Upper lobe of left lung (tissue), 6 donors: Measurements from ENCODE around the gene MRAP2. TPM values are rescaled to one million over a fixed set of nuclear protein-coding genes. Genes with fewer than 3 reads are reported as not detected.

Source experiments
- ATAC-seq, 2 donors: fragments of 200-7000 bp; cut with Tn5 transposase; one replicate each; pipeline ENCODE4 v1.9.1; 2022; ENCODE audit warnings: mild to moderate bottlenecking in 2 of 2, moderate library complexity in 2 of 2; ENCODE audit not compliant: low FRiP score in 2 of 2
- DNase-seq, 2 donors: peaks; one replicate each; pipeline ENCODE4 v3.0.0-alpha.2; 2019 to 2020
- H3K27ac ChIP-seq, 4 donors: fragments of 200-600 bp; sonication (generic); one replicate each; pipeline ENCODE4 v1.5.1; 2016 to 2019
- H3K27me3 ChIP-seq, 4 donors: fragments of 200-600 bp; sonication (generic); one replicate each; pipeline ENCODE4 v1.5.1; 2017 to 2019
- H3K36me3 ChIP-seq, 4 donors: fragments of 200-600 bp; sonication (generic); one replicate each; pipeline ENCODE4 v1.5.1; 2016 to 2019
- H3K4me1 ChIP-seq, 4 donors: fragments of 200-600 bp; sonication (generic); one replicate each; pipeline ENCODE4 v1.5.1; 2018 to 2019
- H3K4me3 ChIP-seq, 4 donors: fragments of 200-600 bp; sonication (generic); one replicate each; pipeline ENCODE4 v1.5.1; 2017 to 2019; ENCODE audit warnings: mild to moderate bottlenecking in 2 of 4, moderate library complexity in 1 of 4
- H3K9me3 ChIP-seq, 4 donors: fragments of 200-600 bp; sonication (generic); one replicate each; pipeline ENCODE4 v1.5.1; 2018 to 2019
- CTCF ChIP-seq, 6 experiments: fragments of 450-650 bp in 4 of 6; fragments of 200-600 bp in 2 of 6; sonication (generic) in 2 of 6; IDR thresholded peaks; one replicate each; pipeline ENCODE4 v1.5.1; 2016 to 2019; ENCODE audit warnings: antibody characterized with exemption in 6 of 6
- EP300 ChIP-seq, 4 donors: sonication (generic); formaldehyde crosslinking; IDR thresholded peaks; one replicate each; pipeline ENCODE4 v1.5.1; 2017; ENCODE audit warnings: antibody characterized with exemption in 4 of 4, control low read depth in 2 of 4
- POLR2A ChIP-seq, 4 donors: fragments of 450-650 bp; IDR thresholded peaks; one replicate each; pipeline ENCODE4 v1.5.1; 2016 to 2017; ENCODE audit warnings: antibody characterized with exemption in 4 of 4, mild to moderate bottlenecking in 2 of 4
- POLR2AphosphoS5 ChIP-seq, 2 donors: sonication (generic); formaldehyde crosslinking; IDR thresholded peaks; one replicate each; pipeline ENCODE4 v1.5.1; 2017; ENCODE audit warnings: antibody characterized with exemption in 2 of 2
- WGBS, 2 donors: methylation state at CpG; one replicate each; pipeline ENCODE4 v1.1.5; 2017 to 2018; 5-methylcytosine and 5-hydroxymethylcytosine counted together
- total RNA-seq, 6 donors: library from RNA; depleted of rRNA in 4 of 6; stranded (reverse); fragments of >200 nt in 4 of 6; gene quantifications; one replicate each; pipeline versions ENCODE4 v1.1.0 to v1.2.1, GENCODE V29; 2016 to 2021
- donor health status: DM: no; HTN: no; CAD: no; lungs with moderate emphysema.
- donor health status: DM: no; HTN: yes; CAD: no; lungs with severe emphysema.

MRAP2 gene
- total RNA-seq, 6 donors from 2014 or later, result 0.40 to 3.1 (median 1.4) TPM; not detected in 1

- no peaks in the 10 kb centered on the region for H3K4me1 ChIP-seq
- no peak overlapping the region for H3K4me3 ChIP-seq
- ATAC-seq (no peak), DNase-seq (no peak)
- H3K27ac ChIP-seq, result no peak overlapping the region
- no peaks in the 10 kb centered on the region for H3K9me3 ChIP-seq
- no peak for TF ChIP-seq POLR2AphosphoS5 (IDR thresholded peaks at IDR 0.05)
- TF ChIP-seq EP300 (IDR thresholded peaks at IDR 0.05), result no peak
- TF ChIP-seq CTCF (IDR thresholded peaks at IDR 0.05), result no peak
- TF ChIP-seq POLR2A (IDR thresholded peaks at IDR 0.05), result no peak
- no peaks in the 10 kb centered on the region for H3K27me3 ChIP-seq
- H3K36me3 ChIP-seq, result no peaks in the 10 kb centered on the region
- 69 to 78% methylated on average over 6 of the region's 6 CpGs for WGBS, 2 donors
These were observed 53.2 kb downstream of the MRAP2 start for GRCh38 chr6:84086545-84087429.

- Histone ChIP-seq H3K27ac (no peak overlapping the region), H3K9me3 (no peaks in the 10 kb centered on the region), H3K27me3 (no peaks in the 10 kb centered on the region), H3K36me3 (no peaks in the 10 kb centered on the region), H3K4me1 (no peaks in the 10 kb centered on the region), H3K4me3 (no peak overlapping the region)
- ATAC-seq, result no peak
- TF ChIP-seq CTCF (IDR thresholded peaks at IDR 0.05), result no peak
- no peak for TF ChIP-seq EP300 (IDR thresholded peaks at IDR 0.05)
- no peak for TF ChIP-seq POLR2A (IDR thresholded peaks at IDR 0.05)
- TF ChIP-seq POLR2AphosphoS5 (IDR thresholded peaks at IDR 0.05), result no peak
- no peak for DNase-seq
- WGBS, 2 donors, result 76 to 79% methylated on average over 4 of the region's 4 CpGs
These were observed 55.5 kb downstream of the MRAP2 start for GRCh38 chr6:84089081-84089480.

GRCh38 chr6:84089552-84089951 lies 56.0 kb downstream of the MRAP2 start:
- no peaks in the 10 kb centered on the region for H3K27me3 ChIP-seq
- H3K27ac ChIP-seq, result no peak overlapping the region
- 80 to 82% methylated on average over 3 of the region's 3 CpGs for WGBS, 2 donors
- H3K9me3 ChIP-seq, result no peaks in the 10 kb centered on the region
- DNase-seq, result no peak
- no peak overlapping the region for H3K4me3 ChIP-seq
- TF ChIP-seq CTCF (IDR thresholded peaks at IDR 0.05), result no peak
- no peak for TF ChIP-seq POLR2AphosphoS5 (IDR thresholded peaks at IDR 0.05)
- TF ChIP-seq EP300 (IDR thresholded peaks at IDR 0.05), result no peak
- no peak for TF ChIP-seq POLR2A (IDR thresholded peaks at IDR 0.05)
- no peaks in the 10 kb centered on the region for H3K4me1 ChIP-seq
- ATAC-seq, result no peak
- no peaks in the 10 kb centered on the region for H3K36me3 ChIP-seq

- no peaks in the 10 kb centered on the region for H3K9me3 ChIP-seq
- no peaks in the 10 kb centered on the region for H3K27me3 ChIP-seq
- TF ChIP-seq CTCF (IDR thresholded peaks at IDR 0.05), result no peak
- TF ChIP-seq POLR2A (IDR thresholded peaks at IDR 0.05), result no peak
- no peak for TF ChIP-seq POLR2AphosphoS5 (IDR thresholded peaks at IDR 0.05)
- no peak for TF ChIP-seq EP300 (IDR thresholded peaks at IDR 0.05)
- no peaks in the 10 kb centered on the region for H3K4me1 ChIP-seq
- no peak for DNase-seq
- no peak overlapping the region for H3K4me3 ChIP-seq
- no peak overlapping the region for H3K27ac ChIP-seq
- WGBS, 2 donors, result 73 to 82% methylated on average over 4 of the region's 4 CpGs
- ATAC-seq, result no peak
- H3K36me3 ChIP-seq, result no peaks in the 10 kb centered on the region
These were observed 60.2 kb downstream of the MRAP2 start for GRCh38 chr6:84093441-84094435.
